DND-41 (cell line): Measurements from ENCODE around the gene FAM174C.

Experiments used
- ATAC-seq: fragments of 200-7000 bp; cut with Tn5 transposase; 3 replicates; pipeline ENCODE4 v1.9.1; 2021; ENCODE audit warnings: low read depth; ENCODE audit not compliant: insufficient read depth
- DNase-seq: peaks from one replicate; pipeline ENCODE4 v3.0.0-alpha.2; 2020
- H2AFZ ChIP-seq: 2 replicates; pipeline ENCODE4 v1.6.0; 2012; ENCODE audit warnings: low read depth, low read length
- H3K27ac ChIP-seq: 2 replicates; pipeline ENCODE4 v1.5.1; 2012; ENCODE audit warnings: low read length, inconsistent platforms
- H3K27me3 ChIP-seq: fragments of 200-600 bp; sonication (generic); 2 replicates; pipeline ENCODE4 v1.6.0; 2012; ENCODE audit warnings: low read length, mild to moderate bottlenecking, inconsistent platforms; ENCODE audit not compliant: insufficient read depth, poor library complexity
- H3K36me3 ChIP-seq: 2 replicates; pipeline ENCODE4 v1.5.1; 2012; ENCODE audit warnings: low read length, inconsistent platforms; ENCODE audit not compliant: insufficient read depth
- H3K4me1 ChIP-seq: 2 replicates; pipeline ENCODE4 v1.5.1; 2012; ENCODE audit warnings: mild to moderate bottlenecking, low read length; ENCODE audit not compliant: insufficient read depth
- H3K4me2 ChIP-seq: 2 replicates; pipeline ENCODE4 v1.6.0; 2012; ENCODE audit warnings: mild to moderate bottlenecking, moderate library complexity, low read length, inconsistent platforms; ENCODE audit not compliant: insufficient read depth
- H3K4me3 ChIP-seq, 2 experiments: fragments of 200-600 bp in 1 of 2; shearing (Covaris generic) in 1 of 2; 2 replicates each; pipeline ENCODE4 v1.5.1; 2012 to 2016; ENCODE audit warnings: inconsistent platforms in 2 of 2, low read length in 2 of 2, mild to moderate bottlenecking in 2 of 2, low read depth in 1 of 2, moderate library complexity in 1 of 2
- H3K79me2 ChIP-seq: 2 replicates; pipeline ENCODE4 v1.6.0; 2012; ENCODE audit warnings: low read length, inconsistent platforms; ENCODE audit not compliant: insufficient read depth
- H3K9ac ChIP-seq: 2 replicates; pipeline ENCODE4 v1.6.0; 2012; ENCODE audit warnings: low read depth, mild to moderate bottlenecking, inconsistent platforms, low read length, moderate library complexity
- H3K9me3 ChIP-seq: 2 replicates; pipeline ENCODE4 v1.5.1; 2012; ENCODE audit warnings: low read length, moderate library complexity, mild to moderate bottlenecking, inconsistent platforms; ENCODE audit not compliant: insufficient read depth, severe bottlenecking
- H4K20me1 ChIP-seq: 2 replicates; pipeline ENCODE4 v1.6.0; 2012; ENCODE audit warnings: low read length; ENCODE audit not compliant: insufficient read depth
- EZH2 ChIP-seq: IDR thresholded peaks from 3 replicates; pipeline ENCODE4 v1.6.1; 2012; ENCODE audit warnings: borderline replicate concordance, low read depth, mild to moderate bottlenecking, moderate library complexity, low read length, inconsistent platforms; ENCODE audit not compliant: severe bottlenecking
- TF ChIP-seq, protein P1 (sequence below): IDR thresholded peaks from 2 replicates; pipeline ENCODE4 v1.5.1; 2012; ENCODE audit warnings: borderline replicate concordance, low read length, moderate library complexity, mild to moderate bottlenecking; ENCODE audit not compliant: poor library complexity, severe bottlenecking; ENCODE audit errors: extremely low read depth

FAM174C gene

DNA sequence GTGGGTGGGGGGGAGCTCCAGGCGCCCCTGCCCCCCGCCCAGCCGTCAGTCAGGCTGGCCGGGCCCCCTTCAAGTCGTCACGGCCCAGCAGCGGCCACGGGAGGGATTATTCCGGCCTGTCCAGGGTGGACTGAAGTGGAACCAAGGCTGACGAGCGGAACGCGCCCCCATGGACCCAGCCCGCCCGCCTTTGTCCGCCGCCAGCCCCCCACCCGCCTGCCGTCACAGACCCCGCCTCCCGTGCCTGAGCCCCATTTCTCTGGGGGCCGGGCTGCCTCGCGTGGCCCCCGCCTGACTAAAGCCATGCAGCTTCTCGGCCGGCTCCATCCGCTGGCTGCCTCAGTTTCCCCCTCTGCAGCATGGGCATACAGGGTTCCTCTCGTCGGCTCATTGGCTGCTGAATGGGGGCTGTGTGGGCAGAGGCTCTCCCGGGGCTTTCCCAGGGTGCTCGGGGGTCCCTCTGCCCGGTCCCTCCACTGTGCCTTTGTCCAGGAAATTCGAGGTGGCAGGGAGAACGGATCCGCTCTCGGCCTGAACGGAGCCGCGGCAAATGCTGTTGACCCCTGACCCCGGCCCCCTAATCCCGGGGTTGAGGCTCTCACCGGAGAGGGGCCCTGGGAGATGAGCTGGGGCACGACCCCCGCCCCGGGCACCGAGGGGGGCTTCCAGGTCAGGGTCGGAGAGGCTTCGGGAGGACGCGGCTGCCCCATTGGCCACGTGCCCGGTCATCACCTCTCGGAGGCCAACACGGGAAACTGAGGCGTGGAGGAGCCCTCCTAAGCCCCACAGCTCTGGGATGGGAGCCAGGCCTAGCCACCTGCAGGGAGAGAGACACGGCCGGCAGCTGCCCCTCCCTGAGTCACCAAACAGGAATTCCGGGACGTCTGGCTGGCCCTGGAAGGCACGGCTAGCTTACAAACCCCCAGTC lies 37.7 kb downstream of the FAM174C start:
- Histone ChIP-seq H3K9me3 (no peaks in the 10 kb centered on the region), H2AFZ (no peak overlapping the region), H3K36me3 (no peaks in the 10 kb centered on the region), H4K20me1 (peaks cover 4% of the 10 kb centered on the region; the same call in 1 of the 2 replicates), H3K27me3 (peaks cover 6% of the 10 kb centered on the region), H3K79me2 (no peaks in the 10 kb centered on the region), H3K4me1 (no peaks in the 10 kb centered on the region), H3K4me3 (no peak overlapping the region), H3K4me2 (no peak overlapping the region), H3K9ac (no peak overlapping the region), H3K27ac (no peak overlapping the region)
- TF ChIP-seq, protein P1, sequence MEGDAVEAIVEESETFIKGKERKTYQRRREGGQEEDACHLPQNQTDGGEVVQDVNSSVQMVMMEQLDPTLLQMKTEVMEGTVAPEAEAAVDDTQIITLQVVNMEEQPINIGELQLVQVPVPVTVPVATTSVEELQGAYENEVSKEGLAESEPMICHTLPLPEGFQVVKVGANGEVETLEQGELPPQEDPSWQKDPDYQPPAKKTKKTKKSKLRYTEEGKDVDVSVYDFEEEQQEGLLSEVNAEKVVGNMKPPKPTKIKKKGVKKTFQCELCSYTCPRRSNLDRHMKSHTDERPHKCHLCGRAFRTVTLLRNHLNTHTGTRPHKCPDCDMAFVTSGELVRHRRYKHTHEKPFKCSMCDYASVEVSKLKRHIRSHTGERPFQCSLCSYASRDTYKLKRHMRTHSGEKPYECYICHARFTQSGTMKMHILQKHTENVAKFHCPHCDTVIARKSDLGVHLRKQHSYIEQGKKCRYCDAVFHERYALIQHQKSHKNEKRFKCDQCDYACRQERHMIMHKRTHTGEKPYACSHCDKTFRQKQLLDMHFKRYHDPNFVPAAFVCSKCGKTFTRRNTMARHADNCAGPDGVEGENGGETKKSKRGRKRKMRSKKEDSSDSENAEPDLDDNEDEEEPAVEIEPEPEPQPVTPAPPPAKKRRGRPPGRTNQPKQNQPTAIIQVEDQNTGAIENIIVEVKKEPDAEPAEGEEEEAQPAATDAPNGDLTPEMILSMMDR: no peak
- TF ChIP-seq EZH2: no peak
- ATAC-seq: no peak
- no peak for DNase-seq

DNA sequence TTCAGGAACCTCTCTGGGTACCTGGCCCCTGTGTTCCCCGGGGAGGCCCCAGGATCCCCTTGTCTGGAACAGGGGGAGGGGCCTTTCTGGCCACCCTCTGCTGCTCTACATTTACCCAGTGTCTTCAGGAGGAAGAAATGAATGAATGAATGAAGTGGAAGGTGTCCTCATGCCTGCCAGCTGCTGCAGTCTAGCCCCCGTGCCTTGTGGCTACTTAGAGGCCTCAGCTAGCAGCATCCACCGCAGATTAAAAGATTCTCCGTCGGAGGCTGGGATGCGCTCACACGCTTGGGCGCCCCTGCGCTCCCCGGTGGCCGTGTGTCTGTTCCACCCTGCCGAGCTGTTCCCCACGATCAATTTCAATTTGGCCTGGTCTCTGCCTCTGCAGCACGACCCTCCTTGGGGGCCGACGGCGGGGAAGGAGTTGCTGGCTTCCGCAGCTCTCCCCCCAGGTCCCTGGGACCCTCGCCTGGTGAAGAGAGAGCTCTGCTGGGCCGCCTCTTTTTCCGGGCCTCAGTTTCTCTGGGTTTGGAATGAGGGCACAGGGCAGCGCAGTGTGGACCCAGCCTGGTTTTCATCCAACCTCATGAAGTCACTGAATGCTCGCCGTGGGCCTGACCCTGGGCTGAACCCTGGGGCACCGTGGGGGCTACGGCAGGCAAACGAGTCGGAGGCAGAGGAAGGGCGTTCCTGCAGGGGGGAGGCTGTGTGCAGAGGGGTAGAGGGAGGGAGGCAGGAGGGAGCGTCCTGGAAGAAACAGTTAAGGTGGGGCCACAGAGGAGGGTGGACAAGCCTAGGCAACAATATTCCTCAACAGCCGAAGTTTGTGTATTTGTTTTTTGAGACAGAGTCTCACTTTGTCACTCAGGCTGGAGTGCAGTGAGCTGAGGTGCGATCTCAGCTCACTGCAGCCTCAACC lies 38.6 kb downstream of the FAM174C start:
- Histone ChIP-seq H2AFZ (no peak overlapping the region), H4K20me1 (peaks cover 4% of the 10 kb centered on the region; the same call in 1 of the 2 replicates), H3K36me3 (no peaks in the 10 kb centered on the region), H3K9ac (no peak overlapping the region), H3K9me3 (no peaks in the 10 kb centered on the region), H3K27ac (no peak overlapping the region), H3K4me3 (no peak overlapping the region), H3K27me3 (peaks cover 13% of the 10 kb centered on the region), H3K79me2 (no peaks in the 10 kb centered on the region), H3K4me1 (no peaks in the 10 kb centered on the region), H3K4me2 (no peak overlapping the region)
- TF ChIP-seq EZH2: no peak
- TF ChIP-seq, protein P1: no peak
- ATAC-seq (no peak), DNase-seq (no peak)

DNA sequence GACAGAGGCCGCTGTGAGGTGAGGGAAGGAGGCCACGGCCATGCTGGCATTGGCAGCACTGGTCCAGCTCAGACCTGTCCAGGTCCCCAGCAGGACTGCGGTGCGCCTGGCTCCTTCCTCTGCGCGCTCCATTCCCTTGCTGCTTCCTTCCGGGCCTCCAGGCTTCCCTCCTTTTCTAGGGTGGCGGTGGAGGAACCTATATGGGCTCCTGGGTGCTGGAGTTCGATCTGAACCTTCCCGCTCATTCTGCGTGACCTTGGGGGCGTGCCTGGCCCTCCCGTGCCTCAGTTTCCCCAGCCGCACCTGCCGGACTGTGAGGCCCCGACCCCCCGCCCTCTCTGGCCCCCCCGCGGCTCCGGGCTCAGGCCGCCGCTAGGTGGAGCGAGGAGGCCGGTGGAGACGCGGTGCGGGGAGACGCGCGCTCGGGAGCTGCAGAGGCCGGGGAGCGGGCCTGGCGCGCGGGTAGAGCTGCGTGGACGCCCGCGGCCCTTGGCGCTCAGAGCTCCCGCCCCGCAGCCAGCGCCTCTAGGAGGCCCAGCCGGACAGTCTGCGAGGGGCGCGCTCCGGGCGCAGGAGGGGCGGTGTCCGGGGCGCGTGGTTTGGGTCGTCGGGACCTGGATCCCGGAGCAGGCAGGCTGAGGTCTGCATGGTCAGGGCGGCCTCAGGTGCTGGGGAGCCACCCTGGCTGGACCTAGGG lies 40.3 kb downstream of the FAM174C start:
- Histone ChIP-seq H4K20me1 (peaks cover 4% of the 10 kb centered on the region; the same call in 1 of the 2 replicates), H3K79me2 (no peaks in the 10 kb centered on the region), H3K4me3 (no peak overlapping the region), H3K9me3 (no peaks in the 10 kb centered on the region), H3K36me3 (no peaks in the 10 kb centered on the region), H3K4me2 (no peak overlapping the region), H2AFZ (no peak overlapping the region), H3K9ac (no peak overlapping the region), H3K4me1 (no peaks in the 10 kb centered on the region), H3K27ac (no peak overlapping the region), H3K27me3 (peaks cover 18% of the 10 kb centered on the region)
- DNase-seq (peak; percentile 29), ATAC-seq (peak; percentile 69)
- TF ChIP-seq EZH2: no peak
- TF ChIP-seq, protein P1: peak; percentile 36
